ENCODE measurements around the gene DNAH8. TPM values are rescaled to one million over a fixed set of nuclear protein-coding genes. Genes with fewer than 3 reads are reported as not detected.

The DNAH8 gene
- total RNA-seq, 1 donor from 2014 or later, result 0.03 TPM

DNA sequence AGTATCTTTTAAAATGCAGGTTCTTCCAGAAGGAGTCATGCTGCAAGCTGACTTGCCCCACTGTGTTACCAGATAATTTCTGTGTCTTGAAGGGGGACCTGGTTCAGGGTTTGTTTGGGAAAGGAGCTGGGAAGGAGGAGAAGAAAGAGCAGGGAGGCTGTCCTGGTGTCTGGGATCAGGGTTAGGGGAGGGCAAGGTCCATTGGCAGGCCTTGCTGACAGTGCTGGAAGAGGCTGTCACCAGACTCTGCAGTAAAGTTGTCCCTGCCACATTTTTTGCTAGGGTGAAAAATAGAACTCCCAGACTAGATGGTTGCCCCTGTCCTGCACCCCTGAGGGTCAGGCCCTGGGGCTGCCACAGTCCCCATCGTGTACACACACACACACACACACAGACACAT, 348.4 kb downstream of the DNAH8 start:
- no peaks in the 10 kb centered on the region for H3K27me3 ChIP-seq (ENCODE audit: low read depth)
- H3K4me3 ChIP-seq, result no peak overlapping the region
- no peaks in the 10 kb centered on the region for H3K9me3 ChIP-seq
- no peak for DNase-seq
- no peaks in the 10 kb centered on the region for H3K4me1 ChIP-seq
- no peak overlapping the region for H3K27ac ChIP-seq
- H3K36me3 ChIP-seq, result no peaks in the 10 kb centered on the region
- intact Hi-C loops (cut with DNase I), result no loop called here
- TF ChIP-seq, protein P1, sequence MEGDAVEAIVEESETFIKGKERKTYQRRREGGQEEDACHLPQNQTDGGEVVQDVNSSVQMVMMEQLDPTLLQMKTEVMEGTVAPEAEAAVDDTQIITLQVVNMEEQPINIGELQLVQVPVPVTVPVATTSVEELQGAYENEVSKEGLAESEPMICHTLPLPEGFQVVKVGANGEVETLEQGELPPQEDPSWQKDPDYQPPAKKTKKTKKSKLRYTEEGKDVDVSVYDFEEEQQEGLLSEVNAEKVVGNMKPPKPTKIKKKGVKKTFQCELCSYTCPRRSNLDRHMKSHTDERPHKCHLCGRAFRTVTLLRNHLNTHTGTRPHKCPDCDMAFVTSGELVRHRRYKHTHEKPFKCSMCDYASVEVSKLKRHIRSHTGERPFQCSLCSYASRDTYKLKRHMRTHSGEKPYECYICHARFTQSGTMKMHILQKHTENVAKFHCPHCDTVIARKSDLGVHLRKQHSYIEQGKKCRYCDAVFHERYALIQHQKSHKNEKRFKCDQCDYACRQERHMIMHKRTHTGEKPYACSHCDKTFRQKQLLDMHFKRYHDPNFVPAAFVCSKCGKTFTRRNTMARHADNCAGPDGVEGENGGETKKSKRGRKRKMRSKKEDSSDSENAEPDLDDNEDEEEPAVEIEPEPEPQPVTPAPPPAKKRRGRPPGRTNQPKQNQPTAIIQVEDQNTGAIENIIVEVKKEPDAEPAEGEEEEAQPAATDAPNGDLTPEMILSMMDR (IDR thresholded peaks at IDR 0.05), result no peak
- no peak for ATAC-seq

DNA sequence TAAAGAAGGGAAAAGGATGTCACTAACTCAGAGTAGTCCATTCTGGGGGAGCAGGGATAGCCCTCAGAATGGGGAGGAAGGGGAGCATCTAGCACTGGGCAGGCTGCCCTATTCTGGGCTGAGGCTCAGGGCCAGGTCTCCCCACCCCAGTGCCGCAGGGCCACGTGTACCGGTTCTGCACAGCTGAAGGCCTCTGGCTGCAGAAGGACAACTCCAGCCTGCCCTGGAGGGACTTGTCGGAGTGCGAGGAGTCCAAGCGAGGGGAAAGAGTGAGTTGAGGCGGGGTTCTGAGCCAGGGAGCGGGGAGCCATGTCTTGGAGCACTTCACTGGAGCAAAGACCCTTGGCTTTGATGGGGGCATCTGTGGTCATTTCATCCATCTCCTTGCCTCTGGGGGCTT, 350.4 kb downstream of the DNAH8 start:
- no peaks in the 10 kb centered on the region for H3K4me1 ChIP-seq
- no peaks in the 10 kb centered on the region for H3K36me3 ChIP-seq
- no peaks in the 10 kb centered on the region for H3K9me3 ChIP-seq
- H3K27me3 ChIP-seq (ENCODE audit: low read depth), result no peaks in the 10 kb centered on the region
- DNase-seq (no peak), ATAC-seq (no peak)
- no peak overlapping the region for H3K4me3 ChIP-seq
- no peak overlapping the region for H3K27ac ChIP-seq
- TF ChIP-seq, protein P1 (IDR thresholded peaks at IDR 0.05), result no peak
- intact Hi-C loops (cut with DNase I), result no loop called here

DNA sequence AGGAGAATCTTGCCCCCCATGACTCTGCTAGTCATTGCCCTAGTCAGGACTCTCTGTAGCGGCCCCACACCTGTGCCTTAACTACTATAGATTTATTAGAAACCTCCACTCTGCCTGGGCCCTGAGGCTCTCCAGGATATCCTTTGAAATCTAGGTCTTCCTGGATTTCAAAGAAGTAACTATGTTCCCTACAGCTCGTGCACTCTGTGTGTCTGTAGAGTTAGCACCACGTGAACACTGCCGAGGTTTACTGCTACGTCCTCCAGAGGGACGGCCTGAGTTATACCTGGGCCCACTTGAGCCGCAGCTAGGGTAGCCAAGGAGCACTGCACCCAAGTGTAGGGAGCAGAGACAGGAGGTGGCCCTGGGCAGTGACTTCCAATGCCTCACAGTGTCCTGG, 353.3 kb downstream of the DNAH8 start:
- H3K9me3 ChIP-seq, result no peaks in the 10 kb centered on the region
- H3K27me3 ChIP-seq (ENCODE audit: low read depth), result no peaks in the 10 kb centered on the region
- H3K36me3 ChIP-seq, result no peaks in the 10 kb centered on the region
- TF ChIP-seq, protein P1 (IDR thresholded peaks at IDR 0.05), result no peak
- H3K27ac ChIP-seq, result no peak overlapping the region
- no peaks in the 10 kb centered on the region for H3K4me1 ChIP-seq
- ATAC-seq, result no peak
- no peak for DNase-seq
- intact Hi-C loops (cut with DNase I), result no loop called here
- H3K4me3 ChIP-seq, result no peak overlapping the region

DNA sequence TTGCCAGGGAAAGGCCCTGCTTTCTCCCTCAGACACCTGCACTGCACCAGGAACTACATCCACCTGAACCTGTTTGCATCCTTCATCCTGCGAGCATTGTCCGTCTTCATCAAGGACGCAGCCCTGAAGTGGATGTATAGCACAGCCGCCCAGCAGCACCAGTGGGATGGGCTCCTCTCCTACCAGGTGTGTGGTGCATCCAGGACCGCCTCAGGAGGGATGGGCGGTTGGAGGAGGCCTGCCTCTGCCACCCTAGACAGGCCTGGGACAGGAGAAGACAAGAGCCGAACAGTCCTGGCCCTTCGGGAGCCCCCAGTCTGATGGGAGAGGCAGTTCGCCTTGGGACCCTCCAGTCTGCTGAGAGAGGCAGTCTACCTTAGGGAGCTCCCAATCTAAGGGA, 357.7 kb downstream of the DNAH8 start:
- TF ChIP-seq, protein P1 (IDR thresholded peaks at IDR 0.05), result no peak
- H3K27me3 ChIP-seq (ENCODE audit: low read depth), result no peaks in the 10 kb centered on the region
- DNase-seq, result no peak
- H3K36me3 ChIP-seq, result no peaks in the 10 kb centered on the region
- H3K4me3 ChIP-seq, result no peak overlapping the region
- no peaks in the 10 kb centered on the region for H3K4me1 ChIP-seq
- ATAC-seq, result no peak
- intact Hi-C loops (cut with DNase I), result no loop called here
- H3K9me3 ChIP-seq, result no peaks in the 10 kb centered on the region
- H3K27ac ChIP-seq, result no peak overlapping the region

DNA sequence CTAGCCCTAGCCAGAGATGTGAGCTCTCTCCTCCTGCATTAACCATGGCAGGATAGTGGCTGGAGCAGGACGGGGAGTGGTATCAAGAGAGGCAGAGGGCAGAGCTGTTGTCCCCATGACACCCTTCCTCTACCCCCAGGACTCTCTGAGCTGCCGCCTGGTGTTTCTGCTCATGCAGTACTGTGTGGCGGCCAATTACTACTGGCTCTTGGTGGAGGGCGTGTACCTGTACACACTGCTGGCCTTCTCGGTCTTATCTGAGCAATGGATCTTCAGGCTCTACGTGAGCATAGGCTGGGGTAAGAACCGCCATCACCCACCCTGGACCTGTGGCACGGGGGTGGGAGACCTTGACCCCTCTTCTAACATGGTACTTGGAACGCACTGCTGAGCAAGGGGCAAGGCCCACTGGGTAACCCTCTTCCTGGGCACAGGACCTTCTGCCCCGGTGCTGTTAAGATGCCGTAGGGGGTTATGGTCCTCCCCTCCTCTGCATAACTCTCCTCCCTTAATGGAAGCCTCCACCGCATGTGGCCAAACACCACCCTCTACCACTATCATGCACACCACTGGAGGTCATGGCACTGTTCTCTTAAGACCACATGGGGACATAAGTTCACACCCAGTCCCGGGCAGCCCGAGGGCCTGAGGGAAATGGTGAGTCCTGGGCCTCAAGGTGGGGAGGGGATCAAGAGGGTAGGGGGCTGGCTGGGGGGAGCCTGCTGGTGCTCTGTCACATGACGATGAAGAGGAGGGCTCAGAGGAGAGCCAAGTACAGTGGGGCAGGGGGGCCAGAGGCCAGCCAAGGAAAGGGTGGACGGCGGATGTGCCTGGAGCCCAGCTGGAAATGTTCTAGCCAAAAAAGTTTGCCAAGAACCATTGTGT, 358.6 kb downstream of the DNAH8 start:
- Histone ChIP-seq H3K27ac (no peak overlapping the region), H3K4me3 (no peak overlapping the region), H3K36me3 (no peaks in the 10 kb centered on the region), H3K4me1 (no peaks in the 10 kb centered on the region), H3K9me3 (no peaks in the 10 kb centered on the region), H3K27me3 (ENCODE audit: low read depth) (no peaks in the 10 kb centered on the region)
- no peak for DNase-seq
- ATAC-seq, result no peak
- TF ChIP-seq, protein P1 (IDR thresholded peaks at IDR 0.05), result no peak
- intact Hi-C loops (cut with DNase I), result no loop called here
